Fibroblast of skin of right biceps (primary cell): ENCODE data around the gene MEGF9.
"Not testable (repeated sequence)": the region's sequence is repeated elsewhere in the genome, so short reads cannot be mapped to it uniquely, and the experiment has no call there.

ENCODE experiments used
- DNase-seq: peaks from one replicate; pipeline ENCODE4 v3.0.0-alpha.2; 2013

The MEGF9 gene

DNA sequence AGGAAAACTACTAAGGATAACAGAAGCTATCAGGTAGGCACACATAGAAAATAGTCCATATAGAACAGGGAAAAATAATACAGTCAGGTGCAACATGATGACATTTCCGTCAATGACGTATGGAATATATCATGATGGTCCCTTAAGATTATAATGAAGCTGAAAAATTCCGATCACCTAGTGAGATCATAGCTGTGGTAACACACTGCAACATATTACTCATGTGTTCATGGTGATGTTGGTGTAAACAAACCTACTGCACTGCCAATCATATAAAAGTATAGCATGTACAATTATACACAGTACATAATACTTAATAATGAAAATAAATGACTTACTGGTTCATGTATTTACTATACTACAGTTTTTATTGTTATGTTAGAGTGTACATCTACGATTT is 60.0 kb downstream of the MEGF9 start:
- DNase-seq: peak; percentile 1

DNA sequence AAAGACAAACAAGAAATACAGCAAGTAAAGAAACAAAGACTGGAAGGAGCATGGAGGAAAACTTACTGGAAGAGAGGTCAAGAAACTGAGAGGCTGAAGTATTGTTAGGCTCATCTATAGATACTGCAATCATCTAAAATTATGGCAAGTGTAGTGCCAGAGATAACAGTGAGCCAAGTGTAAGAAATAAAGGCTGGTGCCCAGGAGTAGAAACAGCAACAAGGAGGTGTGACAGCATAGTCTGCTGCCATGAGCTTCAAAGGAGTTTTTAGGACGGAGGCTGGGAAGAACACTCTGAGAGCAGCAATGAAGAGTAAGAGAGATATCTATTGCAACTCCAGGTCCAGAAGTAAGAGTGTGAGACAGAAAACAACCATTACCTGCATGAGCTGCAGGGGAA is 60.5 kb downstream of the MEGF9 start:
- no peak for DNase-seq

DNA sequence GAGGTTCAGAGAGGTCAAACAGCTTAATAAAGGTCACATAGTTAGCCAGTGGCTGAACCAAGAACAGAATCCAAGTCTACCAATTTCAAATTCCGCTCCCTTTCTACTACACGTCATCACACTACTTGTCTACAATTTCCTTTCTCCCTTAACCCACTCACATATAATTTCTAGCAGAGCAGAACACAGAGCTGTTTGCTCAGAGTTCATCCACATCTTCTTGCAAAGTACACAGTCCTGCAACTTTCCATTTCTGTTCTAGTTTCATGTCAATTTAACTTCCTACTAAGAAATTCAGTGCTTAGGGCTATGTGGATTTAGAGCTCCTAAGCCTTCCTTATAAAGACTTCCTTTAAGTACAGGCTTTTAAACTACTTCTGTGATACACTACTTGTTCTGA is 61.3 kb downstream of the MEGF9 start:
- DNase-seq: no peak

DNA sequence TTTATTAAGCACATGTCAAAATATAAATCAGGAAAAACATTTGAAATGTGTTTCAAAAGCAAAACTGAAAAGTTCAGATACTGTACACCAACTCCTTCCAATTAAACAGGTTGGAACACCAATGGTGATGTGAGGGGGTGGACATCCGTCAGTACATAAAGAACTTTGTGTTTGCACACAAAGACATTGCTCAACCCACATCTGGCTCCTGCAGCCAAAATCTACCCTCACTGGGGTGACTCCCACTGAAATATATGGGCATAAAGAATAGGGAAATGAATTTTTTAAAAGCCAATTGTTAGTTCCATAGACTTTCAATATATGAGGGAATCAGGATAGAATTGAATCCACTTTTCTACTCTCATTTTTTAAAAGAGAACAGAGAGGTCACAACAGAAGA is 63.9 kb downstream of the MEGF9 start:
- DNase-seq: no peak

DNA sequence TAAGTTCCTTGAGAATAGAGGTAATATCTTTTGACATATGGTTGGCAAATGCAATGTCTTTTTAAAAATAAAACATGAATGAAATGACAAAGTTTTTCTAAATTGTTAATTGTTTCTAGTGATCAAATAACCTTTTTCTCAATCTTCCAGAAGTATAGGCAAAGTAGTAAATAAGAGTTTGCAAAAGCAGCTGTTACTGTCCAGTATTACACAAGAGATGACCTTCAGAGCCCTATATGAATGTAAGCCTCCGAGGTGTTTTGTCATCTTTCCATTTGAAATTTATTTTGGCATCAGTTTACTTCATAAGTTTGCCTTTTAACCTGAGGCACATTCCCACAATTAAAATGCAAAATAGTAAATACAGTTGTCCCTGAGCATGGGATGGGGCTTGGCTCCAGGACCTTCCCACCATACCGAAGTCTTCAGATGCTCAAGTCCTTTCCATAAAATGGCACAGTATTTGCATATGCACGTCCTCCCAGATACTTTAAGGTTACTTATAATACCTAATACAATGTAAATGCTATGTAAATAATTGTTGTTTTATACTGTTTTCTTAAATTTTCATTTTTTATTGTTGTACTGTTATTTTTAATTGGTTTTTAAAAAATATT is 65.6 kb downstream of the MEGF9 start:
- no peak for DNase-seq

DNA sequence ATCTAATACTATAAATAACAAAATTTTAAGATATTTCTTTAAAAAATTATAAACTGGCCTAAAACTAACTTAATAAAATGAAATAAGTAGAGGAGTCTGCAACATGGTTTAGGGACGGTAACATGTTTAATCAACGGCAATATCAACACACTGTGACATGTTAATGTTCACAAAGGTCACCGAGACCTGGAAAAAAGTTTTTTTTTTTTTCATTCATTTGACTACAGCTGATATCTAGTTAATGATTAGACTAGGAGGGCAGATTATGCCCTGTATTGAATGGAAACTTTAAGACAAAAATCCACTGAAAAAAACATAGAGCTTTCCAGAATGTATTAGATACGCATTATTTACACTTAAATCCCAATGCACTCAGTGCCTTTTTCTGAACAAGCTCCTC is 67.3 kb downstream of the MEGF9 start:
- DNase-seq: no peak

DNA sequence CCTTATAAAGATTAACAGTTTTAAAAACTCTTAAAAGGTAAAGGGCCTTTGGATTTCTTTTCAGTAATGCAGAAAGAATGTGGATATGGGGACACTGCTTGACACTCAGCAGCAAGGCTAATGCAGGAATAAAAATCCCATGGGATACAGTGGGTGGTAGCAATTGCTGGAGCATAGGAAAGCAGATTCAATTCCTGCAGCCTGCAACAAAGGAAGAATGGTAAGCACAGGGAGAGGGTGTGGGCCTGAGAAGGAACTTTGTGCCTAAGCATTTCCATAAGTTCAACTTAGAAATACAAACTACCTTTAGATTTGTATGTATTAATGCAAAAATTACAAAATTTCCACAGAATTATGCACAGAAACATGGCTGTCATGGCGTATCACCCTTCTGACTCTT is 68.5 kb downstream of the MEGF9 start:
- no peak for DNase-seq

DNA sequence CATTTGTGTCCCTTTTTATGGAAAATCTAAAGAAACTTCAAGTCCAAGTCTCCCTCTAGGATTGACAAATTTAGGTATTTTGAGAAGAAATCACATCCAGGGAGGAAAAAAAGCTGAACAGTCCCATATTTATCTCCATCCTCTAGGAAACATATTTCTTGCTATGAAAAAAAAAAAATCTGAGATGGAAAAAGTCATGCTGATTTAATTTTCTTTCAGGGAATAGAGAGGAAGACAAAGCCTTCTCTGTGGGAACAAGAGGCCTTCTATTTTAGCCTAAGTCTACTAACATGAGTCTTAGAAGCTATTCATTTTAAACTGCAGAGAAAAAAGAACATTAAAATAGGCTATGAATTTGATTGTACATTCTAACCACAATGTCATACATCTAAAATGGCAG is 71.2 kb downstream of the MEGF9 start:
- no peak for DNase-seq

DNA sequence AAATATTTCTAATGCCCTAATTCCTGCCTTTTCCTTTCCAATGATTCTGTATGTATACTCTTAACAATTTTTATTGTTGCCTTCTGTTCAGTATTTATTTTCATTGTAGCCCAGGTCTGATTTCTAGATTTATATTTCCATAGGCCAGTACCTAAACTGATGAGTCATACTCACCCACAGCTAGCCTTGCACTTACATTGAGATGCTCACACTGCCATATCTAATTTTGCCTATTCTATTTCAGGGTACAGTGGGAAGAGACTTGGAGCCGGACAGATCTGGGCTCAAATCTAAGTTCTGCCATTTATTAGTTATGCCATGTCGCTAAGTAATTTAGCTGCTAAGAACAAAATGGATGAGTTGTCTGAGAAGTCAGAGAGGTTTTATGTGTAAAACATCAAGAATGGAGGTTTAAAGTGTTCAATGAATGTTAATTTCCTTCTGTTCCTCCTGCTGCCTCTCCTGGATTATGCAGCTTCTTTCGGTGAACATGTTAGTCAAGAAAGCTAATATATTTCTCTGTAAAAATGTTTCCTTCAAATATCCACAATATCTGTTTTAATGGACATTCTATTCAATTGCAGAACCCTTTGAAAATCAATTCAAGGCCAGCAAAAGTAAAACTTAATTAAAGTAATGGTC is 72.0 kb downstream of the MEGF9 start:
- DNase-seq: peak; percentile 8

DNA sequence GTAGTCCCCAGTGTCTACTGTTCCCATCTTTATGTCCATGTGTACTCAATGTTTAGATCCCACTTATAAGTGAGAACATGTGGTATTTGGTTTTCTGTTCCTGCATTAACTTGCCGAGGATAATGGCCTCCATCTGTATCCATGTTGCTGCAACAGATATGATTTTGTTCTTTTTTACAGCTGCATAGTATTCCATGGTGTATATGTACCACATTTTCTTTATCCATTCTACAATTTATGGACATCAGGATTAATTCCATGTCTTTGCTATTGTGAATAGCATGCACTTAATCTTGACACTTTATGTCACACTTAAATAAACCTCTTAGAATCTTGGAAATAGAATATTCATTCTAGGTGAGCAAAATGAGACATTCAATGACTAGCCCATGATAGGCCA is 73.4 kb downstream of the MEGF9 start:
- DNase-seq: not testable (repeated sequence)

DNA sequence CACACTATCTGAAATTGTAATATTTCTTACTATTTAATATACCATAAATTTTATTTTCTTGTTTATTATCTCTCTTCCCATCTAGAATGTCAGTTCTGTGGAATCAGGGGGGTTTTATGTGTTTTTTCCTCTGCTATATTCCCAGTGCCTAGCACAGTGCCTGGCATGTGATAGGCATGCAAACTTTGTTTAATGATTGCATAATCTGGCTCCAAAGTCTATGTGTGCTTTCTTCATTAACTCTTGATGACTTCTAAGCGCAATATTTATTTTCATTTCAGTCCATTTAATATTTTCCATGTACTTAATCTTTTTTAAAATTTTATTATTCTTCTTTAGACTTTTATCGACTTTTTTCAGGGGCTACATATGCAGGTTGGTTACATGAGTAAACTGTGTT is 73.9 kb downstream of the MEGF9 start:
- DNase-seq: no peak

DNA sequence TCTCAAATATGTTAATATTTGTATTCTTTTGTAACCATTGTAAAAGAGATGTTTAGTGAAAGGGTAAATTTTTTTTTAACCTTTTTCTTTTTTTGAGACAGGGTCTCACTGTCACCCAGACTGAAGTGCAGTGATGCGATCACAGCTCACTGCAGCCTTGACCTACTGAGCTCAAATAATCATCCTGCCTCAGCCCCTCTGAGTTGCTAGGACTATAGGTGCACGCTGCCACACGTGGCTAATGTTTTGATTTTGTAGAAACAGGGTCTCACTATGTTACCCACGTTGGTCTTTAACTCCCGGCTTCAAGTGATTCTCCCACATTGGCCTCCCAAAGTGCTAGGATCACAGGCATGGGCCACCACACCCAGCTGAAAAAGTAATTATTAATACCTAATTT is 76.4 kb downstream of the MEGF9 start:
- no peak for DNase-seq

DNA sequence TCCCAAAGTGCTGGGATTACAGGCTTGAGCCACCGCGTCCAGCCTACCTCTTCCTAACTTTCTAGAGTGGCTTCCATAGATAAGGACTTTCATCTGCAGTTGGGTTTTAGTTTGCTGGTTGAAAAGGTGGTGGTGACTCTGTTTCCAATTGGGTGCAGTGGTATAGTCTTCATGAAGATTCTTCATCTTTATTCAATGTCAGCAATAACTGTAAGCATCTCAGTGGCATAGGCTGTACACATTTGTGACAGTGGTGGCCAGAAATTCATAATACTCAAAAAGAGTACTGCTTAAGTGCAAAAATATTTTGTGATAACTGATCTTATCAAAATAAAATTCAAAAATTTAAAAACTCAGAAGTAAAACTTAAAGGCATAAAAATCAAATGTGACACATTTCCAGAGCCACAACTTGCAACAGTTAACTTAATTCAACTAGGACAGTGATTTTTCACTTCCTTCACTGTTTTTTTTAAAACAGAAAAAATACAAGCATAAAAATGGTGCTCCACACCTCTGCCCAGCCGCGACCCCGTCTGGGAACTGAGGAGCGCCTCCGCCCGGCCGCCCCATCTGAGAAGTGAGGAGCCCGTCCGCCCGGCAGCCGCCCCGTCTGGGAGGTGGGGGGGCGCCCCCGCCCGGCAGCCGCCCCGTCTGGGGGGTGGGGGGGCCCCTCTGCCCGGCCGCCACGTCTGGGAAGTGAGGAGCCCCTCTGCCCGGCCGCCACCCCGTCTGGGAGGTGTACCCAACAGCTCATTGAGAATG is 77.9 kb downstream of the MEGF9 start:
- no peak for DNase-seq

DNA sequence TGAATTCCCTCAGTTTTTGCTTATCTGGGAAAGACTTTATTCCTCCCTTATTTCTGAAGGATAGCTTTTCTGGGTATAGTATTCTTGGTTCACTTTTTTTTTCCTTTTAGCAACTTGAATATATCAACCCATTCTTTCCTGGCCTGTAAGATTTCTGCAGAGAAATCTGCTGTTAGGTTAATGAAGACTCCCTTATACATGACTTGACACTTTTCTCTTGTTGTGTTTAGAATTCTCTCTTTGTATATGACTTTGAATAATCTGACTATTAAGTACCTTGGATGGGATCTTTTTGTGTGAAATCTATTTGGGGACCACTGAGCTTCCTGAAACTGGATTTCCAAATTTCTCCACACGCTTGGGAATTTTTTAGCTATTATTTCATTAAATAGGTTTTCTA is 79.3 kb downstream of the MEGF9 start:
- DNase-seq: no peak

DNA sequence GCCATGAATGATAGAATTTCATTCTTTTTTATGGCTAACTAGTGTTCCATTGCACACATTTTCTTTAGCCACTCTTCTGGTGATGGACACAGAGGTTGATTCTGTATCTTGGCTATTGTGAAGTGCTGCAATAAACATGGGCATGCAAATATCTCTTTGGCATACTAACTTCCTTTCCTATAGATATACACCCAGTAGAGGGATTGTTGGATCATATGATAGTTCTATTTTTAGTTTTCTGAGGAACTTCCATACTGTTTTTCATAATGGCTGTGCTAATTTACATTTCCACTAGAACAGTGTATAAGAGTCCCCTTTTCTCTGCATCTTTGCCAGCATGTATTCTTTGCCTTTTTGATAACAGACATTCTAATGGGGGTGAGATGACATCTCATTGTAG is 83.9 kb downstream of the MEGF9 start:
- no peak for DNase-seq

DNA sequence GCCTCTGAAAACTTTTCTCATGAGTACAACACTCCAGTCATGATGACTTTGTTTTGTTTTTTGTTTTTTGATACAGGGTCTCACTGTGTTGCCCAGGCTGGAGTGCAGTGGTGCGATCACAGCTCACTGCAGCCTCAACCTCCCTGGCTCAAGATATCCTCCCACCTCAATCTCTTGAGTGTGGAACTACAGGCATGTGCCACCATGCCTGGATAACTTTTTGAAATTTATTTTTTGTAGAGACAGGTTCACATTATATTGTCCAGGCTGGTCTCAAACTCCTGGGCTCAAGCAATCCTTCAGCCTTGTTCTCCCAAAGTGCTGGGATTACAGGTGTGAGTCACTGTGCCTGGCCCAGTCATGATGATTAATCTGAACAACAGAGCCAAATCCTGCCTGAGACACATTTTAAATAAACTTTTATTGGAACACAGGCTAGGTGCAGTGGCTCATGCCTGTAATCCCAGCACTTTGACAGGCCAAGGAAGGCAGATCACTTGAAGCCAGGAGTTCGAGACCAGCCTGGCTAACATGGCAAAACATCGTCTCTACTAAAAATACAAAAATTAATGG is 85.3 kb downstream of the MEGF9 start:
- DNase-seq: peak; percentile 49

DNA sequence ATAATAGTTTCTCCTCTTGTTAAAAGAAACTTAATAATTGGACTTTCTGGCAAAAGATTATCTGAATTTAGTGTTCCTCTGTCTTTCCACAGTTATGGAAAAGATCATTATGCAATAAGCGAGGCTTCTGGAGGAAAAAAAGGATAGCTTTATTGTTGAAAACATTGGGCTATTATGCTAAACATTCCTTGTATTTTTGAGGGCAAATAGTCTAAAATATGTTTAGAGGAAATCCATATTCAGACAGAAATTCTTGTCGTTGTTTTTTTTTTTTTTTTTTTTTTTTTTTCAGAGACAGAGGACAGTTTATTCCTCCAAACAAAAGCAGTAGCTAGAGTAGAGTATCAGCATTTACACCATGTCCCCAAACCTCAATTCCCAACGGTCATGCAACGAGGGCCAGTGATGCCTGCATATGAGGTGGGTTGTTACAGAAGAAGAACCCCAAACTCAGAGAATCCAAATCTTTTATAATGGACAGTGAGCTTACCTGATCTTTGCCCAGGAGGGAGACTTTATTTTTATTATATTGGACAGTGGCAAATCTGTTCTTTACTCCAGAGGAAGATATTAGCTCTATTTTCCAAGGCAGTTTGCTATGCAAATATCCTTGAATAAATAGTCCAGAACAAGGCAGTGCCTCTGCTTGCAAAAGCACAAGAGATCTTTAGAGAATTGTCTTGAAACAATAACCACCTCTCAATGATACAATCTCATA is 85.9 kb downstream of the MEGF9 start:
- DNase-seq: no peak

DNA sequence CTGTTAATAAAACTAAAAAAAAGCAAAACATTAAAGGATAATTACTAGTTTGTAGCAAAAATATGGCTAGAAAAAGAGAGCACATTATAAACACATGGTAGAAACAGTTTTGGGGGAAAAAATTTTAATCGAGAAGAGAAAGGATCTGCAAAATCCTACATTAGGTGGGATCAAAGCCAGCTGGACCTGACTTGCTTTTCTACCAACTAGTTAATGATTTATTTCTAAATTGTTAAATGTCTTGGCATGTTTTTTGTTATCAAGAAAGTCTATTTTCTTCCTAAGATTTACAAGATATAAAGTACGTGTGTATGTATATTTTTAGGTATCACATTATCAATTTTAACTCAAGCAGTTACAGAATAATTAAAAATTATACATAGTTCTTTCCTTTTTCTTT is 87.2 kb downstream of the MEGF9 start:
- no peak for DNase-seq

DNA sequence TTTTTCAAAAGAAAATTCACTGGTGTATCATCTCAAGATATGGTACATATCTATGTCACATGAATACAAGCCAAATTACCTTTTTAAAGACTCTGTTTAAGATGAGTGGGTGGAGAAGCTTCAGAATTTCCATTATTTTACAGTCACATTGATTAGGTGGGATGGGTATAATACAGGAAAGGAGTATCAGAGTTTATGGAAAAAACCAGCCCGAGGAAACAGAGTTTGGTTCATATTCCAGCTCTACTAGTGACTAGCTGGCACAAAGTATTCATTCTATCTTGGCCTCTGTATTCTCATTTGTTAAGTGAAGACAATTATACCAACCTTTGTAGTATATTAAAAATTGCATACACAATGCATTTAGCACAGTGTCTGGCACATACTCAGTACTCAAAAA is 87.8 kb downstream of the MEGF9 start:
- DNase-seq: no peak

DNA sequence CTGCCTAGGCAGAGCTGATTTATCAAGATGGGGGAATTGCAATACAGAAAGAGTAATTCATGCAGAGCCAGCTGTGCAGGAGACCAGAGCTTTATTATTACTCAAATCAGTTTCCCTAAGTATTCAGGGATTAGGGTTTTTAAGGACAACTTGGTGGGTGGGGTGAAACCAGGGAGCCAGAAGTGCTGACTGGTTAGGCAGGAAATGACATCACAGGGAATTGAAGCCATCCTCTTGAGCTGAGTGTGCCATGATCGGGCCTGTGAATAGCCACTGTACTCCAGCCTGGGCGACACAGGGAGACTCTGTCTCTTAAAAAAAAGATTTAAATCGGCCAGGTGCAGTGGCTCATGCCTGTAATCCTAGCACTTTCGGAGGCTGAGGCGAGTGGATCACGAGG is 89.0 kb downstream of the MEGF9 start:
- DNase-seq: peak; percentile 26

DNA sequence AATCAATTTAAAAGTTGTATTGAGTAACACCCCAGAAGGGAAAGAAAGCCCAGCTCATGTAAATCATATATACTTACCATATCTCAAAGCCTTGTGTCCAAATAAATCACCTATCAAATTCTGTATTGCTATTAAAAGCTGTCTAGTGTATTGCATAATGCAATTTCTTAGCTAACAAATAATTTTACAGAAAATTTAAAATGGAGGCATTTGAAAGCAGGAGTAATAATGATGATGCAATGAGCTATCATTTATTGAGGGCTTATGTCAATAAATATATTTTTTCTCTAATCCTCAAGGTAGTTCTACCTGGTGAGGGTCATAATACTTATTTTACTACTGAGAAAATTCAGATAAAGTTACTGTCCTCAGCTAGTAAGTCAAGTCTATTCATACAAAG is 91.5 kb downstream of the MEGF9 start:
- no peak for DNase-seq

DNA sequence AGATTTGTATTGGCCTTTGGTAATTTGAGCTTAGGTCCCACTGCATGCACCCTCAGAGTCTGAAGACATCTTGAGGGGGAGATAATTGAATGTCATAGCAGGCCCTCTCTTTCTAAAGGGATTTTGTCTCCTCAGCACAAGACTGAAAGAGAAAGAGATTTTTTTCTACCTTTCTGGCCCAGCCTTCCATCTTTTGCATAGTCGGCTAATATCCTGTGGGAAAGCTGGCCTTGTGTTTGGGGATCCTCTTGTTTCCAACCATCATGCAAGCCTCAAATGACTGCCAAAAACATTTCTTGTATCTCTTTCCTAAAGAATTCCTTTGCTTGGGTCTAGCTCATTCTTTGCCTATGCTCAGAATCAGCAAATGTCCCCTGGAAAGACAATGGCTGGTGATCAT is 92.3 kb downstream of the MEGF9 start:
- no peak for DNase-seq
